ENCODE measurements around the gene CCDC157.

CCDC157 gene

DNA sequence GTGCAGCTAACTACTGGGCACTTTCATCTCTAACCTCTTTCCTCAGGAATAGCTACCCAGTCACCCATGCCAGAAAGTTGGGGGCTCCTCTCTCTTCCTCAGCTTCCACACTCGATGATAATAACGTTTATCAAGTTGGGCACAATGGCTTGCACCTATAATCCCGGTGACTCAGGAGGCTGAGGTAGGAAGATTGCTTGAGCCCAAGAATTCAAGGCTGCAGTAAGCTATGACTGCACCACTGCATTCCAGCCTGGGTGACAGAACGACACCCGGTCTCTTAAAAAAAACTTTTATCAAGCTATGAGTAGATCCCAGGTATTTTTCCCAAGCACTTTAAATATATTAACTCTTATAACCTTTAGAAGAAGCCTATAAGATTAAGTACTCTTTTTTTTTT, 2.2 kb upstream of the CCDC157 start:
- DNase-seq (ENCODE audit: low spot score): no peak

DNA sequence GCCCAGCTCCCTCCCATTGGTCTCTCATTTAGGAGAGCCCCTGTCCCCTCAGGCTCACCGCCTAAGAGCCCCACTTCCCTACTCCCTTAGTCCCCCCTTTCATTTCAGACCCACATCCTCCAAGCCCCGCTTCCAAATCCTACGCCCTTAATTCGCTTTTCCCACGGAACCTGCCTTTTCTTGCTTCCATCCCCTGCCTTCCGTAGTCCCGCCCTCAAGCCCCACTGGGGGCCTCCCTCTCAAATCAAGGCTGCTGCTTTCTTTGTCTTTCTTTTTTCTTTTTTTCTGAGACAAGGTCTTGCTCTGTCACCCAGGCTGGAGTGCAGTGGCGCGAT, 396 bp downstream of the CCDC157 start:
- DNase-seq (ENCODE audit: low spot score): peak; percentile 48

DNA sequence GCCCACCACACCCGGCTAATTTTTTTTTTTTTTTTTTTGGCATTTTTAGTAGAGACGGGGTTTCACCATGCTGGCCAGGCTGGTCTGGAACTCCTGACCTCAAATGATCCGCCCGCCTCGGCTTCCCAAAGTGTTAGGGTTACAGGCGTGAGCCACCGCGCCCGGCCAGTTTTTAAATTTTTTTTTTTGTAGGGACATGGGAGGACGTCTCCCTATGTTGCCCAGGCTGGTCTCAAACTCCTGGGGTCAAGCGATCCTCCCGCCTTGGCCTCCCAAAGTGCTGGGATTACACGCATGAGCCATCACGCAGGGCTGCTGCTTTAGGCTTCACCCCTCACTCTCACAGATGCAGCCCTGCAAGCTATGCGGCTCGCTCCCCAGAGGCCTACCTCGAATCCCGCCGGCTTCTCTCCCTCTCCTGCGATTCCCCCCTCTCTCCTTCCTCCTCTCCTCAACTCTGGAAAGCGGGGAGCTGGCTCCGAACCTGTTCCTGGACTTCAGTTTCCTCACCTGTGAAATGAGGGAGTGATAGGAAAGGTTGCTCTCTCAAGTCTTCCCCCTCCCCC, 926 bp downstream of the CCDC157 start:
- no peak for DNase-seq (ENCODE audit: low spot score)

DNA sequence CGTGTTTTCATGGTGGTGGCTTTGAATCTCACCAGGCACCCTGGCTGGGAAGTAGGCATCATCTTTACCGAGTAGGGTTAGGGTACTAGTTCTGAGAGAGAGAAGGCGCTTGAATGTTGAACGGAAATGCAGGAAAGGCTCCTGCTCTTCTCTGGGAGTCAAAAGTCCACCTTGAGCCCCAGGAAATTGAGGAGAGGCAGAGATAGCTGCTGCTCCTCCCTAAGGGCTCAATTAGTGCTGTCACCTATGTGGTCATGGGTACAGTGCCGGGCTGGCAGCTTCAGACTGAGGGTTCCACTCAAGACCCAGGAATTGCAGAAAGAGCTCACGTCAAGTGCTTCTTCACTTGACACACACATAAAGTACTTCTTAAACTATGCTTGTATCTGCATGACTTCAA, 1.7 kb downstream of the CCDC157 start:
- DNase-seq (ENCODE audit: low spot score): no peak

DNA sequence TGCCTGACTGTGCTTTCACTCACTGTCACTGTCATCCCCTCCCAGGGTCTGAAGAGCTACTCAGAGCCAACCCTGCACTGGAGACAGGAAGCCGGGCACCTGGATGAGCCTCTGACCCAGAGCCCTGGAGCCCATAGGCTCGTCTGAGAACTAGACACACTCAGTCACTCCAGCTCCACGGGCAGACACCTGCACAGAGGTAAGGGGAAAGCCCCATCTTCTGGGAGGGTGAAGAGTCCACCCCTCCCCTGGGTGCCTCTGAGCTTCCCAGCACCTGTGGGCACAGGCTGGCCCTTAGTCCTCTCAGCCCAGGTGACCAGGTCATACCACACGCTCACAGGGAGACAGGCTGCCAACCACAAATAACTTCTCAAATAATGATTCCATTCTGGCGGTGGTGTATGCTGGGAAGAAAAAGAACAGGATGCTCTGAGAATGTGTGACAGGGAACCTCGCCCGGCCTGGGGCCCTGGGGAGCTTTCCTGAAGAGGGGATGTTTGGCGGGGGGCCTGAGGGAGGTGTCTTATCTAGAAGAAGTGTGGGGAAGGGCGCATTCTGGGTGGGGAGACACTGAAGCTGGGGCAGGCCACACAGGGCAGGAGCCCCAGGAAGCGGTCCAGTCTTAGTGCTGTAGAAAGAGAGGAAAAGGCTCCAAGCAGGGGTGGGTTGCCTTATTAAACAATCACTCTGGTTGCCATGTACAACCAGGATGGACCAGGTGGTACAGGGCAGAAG, 5.3 kb downstream of the CCDC157 start:
- DNase-seq (ENCODE audit: low spot score): no peak

DNA sequence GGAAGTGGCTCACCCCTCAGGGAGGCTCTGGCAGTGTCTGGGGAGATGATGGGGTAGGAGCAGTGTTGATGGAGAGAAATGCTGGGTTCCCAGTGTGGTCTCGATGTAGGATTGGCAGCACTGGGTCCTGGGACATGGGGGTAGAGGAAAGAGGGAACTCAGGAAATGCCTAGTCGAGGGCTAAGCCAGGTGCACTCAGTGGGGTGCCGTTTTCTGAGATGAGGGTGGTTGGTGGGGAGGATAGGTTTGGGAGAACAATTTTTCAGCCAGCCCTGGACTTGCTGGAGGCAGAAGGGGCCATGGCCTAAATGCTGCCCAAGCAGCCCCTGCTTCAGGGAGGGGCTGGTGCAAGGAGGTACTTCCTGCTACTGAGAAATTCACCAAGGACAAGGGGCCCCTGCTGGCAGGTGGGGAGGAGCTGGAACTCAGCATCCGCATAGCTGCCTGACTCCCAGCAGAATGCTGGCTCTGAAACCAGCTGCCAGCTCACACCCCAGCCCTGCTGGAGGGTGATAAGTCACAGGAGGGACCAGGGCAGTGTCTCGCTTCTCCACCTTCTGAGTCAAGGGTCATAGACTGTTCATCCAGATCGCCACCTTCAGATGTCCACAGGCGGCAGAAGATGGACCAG, 6.0 kb downstream of the CCDC157 start:
- no peak for DNase-seq (ENCODE audit: low spot score)

DNA sequence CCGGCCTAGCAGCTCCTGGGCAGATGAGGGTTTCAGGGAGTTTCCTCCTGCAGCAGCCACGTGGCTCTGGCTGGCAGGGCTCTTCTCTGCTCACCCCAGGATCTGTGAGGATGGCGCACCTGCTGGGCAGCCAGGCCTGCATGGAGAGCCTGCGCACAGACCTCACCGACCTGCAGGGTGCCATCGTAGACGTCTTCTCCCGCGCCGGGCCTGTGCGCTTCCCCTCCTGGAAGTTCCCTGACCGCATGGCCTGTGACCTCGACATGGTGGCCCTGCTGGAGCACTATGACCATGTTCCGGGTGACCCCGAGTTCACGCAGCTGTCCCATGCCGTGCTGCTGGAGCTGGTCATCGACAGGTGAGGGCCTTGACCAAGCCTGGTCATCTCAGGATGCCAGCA, 9.1 kb downstream of the CCDC157 start:
- DNase-seq (ENCODE audit: low spot score): no peak

DNA sequence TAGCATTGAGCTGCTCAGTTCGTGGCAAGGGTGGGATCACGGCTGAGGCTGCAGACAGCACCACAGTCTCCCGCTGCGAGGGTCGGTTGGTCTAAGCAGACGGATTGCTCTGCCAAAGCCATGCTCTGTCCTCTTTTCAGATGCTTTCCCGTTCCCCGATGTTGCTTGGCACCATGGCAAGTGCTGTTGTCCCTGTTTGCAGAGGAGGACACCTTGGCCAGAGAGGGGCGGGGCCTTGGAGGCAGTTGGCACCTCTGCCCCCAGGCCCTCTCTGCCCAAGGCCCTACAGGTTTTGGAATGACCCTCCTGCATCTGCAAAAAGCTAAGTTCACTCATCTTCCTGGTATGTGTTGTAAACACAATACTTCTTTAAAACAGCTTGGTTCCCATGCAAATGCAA, 11.6 kb downstream of the CCDC157 start:
- no peak for DNase-seq (ENCODE audit: low spot score)

DNA sequence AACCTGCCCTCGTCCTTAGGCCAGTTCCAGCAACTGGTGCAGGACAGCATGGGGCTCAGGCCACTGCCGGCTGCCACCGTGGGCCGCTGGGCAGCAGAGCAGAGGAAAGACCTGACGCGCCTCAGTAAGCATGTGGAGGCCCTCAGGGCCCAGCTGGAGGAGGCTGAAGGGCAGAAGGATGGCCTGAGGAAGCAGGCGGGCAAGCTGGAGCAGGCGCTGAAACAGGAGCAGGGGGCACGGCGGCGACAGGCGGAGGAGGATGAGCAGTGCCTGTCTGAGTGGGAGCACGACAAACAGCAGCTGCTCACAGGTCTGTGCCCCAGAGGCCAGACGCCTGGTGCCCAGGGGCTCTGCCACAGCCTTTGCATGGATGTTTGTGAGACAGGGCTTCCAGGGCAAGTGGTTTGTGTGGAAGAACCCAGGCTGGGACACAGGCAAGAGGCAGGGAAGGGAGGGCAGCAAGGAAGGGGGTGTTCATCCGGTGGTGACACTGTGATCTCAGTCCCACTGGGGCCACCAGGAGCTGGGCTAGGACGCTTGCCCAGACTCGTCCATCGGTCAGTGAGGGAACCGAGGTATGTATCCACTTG, 13.9 kb downstream of the CCDC157 start:
- no peak for DNase-seq (ENCODE audit: low spot score)

DNA sequence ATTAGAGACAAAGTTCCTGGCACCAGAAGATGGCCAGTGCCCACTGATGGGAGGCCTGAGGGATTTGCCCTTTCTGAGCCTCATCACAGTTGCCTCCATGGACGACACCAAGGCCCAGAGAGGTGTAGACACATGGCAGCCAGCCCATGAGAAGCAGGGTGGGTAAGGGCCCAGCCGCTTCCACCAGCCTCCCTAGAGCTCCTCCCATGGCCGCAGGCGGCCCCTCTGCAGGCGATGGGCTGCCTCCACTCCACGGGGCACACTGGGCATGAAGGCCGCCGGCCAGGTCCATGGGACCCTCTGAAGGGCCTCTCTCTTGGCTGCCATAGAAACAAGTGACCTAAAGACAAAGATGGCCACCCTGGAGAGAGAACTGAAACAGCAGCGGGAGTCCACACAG, 14.5 kb downstream of the CCDC157 start:
- DNase-seq (ENCODE audit: low spot score): no peak

DNA sequence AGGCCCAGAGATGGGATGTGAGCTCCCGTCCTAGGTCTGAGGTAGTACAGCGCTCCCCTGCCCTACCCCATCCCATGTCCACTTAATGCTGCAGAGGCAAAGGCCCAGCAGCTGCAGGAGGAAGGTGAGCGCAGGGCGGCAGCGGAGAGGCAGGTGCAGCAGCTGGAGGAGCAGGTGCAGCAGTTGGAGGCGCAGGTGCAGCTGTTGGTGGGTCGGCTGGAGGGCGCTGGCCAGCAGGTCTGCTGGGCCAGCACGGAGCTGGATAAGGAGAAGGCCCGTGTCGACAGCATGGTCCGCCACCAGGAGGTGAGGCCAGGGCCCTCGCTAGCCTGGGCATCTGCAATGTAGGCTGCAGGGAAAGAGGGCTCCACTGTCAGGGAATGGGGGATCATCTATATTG, 15.2 kb downstream of the CCDC157 start:
- DNase-seq (ENCODE audit: low spot score): no peak

DNA sequence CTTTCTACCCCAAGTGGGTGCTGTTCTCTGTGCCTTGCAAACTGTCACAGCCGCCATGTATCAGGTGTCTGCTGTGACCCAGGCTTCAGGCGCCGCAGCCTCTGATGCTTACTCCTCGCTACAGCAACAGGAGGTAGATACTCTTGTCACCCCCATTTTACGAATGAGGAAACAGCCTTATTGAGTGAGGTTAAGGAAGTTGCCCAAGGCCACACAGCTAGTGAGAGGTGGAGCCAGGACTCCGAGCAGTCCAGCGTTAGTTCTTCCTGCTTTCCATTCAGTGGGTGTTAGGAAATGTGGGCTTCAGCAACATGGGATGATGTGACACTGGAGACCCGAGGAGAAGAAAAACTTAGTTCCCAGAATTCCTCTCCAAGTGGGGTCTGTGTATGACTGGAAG, 16.1 kb downstream of the CCDC157 start:
- no peak for DNase-seq (ENCODE audit: low spot score)

DNA sequence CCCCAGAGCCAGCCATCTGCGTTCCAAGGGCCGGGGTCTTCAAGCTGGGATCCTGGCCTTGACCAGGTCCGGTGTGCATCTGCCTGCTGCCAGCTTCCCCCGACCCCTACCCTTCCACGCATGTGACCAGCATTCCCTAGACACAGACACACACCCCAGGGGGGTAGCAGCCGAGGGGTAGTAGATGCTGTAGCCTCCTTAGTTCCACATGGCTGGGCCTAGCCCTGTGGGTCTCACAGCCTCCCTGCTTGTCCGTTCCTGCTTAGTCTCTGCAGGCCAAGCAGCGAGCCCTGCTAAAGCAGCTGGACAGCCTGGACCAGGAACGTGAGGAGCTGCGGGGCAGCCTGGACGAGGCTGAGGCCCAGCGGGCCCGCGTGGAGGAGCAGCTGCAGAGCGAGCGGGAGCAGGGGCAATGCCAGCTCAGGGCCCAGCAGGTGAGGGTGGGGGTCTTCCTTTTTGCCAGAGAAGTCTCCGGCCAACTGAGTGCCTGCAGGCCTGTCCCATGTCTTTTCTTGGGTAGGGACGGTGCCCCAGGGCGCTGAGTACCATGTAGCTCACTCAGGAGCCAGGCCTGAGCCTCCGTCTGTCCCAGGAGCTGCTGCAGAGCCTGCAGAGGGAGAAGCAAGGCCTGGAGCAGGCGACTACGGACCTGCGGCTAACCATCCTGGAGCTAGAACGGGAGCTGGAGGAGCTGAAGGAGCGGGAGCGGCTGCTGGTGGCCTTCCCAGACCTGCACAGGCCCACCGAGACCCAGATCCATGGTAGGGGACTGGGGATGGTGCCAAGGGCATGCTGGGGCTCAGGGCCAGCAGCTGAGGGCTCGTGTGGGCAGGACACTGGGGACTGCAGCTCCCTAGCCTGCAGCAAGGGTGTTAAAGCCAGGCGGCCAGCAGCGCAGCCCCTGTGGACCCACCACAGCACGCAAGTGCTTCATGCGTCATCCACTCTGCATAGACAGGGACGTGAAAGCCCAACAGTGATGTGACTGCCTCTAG, 16.8 kb downstream of the CCDC157 start:
- DNase-seq (ENCODE audit: low spot score): no peak

DNA sequence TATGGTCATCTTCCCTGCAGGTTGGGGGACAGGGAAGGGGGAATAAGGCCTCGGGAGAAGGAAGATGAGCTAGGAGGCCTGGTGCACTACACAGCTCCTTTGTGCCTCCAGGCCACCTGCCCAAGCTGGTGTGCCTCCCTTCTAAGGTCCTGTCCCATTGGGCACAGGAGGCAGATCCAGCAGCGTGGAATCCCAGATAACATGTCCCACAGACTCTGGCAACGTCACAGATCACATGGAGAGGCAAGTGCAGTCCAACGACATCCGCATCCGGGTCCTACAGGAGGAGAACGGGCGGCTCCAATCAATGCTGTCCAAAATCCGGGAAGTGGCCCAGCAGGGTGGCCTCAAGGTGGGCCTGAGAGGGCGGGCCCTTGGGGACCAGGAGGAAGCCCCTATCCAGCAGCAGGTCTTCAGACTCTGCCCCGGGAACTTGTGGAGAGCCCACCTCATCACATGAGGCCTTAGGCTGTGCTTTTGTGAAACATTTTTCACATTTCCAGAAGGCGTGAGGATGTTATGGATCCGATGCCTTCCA, 18.6 kb downstream of the CCDC157 start:
- DNase-seq (ENCODE audit: low spot score): no peak

DNA sequence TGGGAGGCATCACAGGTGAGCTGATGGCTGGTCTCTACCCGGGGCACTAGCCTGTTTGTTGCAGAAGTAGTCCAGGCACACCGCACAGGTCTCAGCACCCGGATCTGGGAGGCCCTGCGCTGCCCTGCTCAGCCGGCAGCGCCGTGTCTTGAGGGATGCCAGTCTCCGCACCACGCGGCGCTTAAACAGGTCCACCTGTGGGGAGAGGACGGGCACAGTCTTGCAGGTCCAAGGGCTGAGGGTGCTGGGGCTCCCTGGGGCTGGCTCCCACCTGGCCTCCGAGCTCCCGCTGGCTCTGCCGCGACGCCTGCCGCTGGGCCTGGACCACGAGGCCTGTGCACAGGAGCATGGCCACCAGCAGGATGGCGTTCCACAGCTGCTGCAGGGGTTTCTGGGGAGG, 23.2 kb downstream of the CCDC157 start:
- no peak for DNase-seq (ENCODE audit: low spot score)

DNA sequence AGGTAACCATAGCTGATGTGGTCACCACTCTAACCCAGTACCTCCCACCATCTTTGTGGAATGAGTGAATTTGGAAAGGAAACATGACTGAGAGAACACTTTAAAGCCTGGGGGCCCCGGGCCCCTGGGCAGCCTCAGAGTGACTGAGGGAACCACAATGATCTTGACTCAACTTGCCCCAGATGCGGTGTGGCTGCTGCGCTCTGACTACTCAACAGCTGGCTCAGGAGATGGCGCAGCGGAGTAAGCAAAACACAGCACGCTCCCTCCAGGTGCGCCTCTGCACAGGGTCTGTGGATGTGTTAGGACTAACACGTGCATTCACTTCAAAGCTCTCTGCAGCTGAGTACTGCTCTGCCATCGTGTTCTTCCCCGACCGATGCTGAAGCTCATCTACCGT, 24.5 kb downstream of the CCDC157 start:
- DNase-seq (ENCODE audit: low spot score): no peak

DNA sequence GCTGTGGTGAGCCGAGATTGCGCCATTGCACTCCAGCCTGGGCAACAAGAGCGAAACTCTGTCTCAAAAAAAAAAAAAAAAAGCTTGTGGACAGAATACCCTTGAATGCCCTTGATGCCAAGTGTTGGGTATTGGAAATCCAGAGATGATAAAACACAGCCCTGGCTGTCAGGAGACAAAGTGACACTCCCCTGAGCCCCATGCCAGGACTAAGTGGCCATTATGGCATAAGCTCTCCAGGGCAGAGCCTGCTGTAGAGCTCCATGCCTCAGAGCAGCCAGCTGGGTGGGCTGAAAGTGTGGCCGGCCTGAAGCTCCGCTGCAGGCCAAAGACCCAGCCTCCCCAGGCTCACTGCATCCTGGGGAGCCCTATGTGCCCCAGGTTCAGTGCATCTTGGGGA, 25.5 kb downstream of the CCDC157 start:
- DNase-seq (ENCODE audit: low spot score): no peak

DNA sequence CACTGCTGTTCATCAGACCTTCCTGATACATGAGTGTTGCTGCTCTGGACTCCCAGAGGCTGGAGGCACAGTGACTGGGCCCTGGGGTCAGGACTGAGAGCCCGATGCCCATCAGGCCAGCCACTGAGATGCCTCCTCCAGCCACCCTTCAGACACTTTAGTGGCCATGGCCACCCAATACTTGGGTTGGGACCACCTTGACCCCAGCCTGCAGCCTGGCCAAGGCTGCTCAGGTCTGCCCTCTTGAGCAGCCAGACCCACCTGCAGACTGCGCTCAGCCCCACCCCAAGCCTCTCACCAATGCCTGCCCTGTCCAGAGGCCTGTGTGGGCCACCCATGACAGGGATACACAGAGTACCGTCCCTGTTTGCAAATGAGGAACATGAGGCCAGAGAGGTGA, 26.3 kb downstream of the CCDC157 start:
- DNase-seq (ENCODE audit: low spot score): no peak

DNA sequence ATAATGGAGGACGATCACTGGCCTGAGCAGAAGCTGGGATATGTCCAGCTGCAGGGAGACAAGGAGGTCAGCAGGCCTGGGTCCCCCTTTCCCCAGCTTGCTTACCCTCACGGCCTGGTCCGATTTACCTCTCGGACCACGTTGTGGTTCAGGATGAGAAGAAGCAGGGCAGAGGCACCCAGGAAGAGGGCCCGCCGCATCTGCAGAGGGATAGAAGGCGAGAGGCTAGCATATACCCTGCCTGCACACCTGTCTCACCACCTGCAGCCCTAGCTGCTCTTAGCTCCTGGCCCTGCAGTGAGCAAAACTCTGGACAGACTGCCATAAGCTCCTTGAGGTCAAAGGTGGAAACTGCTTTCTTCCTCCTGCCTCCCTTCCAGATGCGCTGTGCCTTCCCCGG, 29.1 kb downstream of the CCDC157 start:
- DNase-seq (ENCODE audit: low spot score): no peak

DNA sequence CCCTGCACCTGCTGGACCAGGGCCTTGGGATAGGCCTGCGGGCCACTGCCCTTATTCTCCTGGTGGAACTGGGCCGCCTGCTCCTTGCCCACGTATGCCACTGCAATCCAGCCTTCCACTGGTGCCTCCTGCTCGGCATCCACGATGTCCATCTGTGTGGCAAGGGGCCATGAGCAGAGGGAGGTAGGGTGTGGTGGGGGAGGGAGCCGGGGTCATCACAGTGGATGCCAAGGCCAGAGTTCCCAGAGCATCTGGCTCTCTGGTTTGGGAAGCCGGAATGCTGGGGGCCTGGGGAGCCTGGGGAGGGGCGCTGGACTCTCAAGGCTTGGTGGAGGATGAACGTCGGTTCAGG, 29.8 kb downstream of the CCDC157 start:
- DNase-seq (ENCODE audit: low spot score): no peak

DNA sequence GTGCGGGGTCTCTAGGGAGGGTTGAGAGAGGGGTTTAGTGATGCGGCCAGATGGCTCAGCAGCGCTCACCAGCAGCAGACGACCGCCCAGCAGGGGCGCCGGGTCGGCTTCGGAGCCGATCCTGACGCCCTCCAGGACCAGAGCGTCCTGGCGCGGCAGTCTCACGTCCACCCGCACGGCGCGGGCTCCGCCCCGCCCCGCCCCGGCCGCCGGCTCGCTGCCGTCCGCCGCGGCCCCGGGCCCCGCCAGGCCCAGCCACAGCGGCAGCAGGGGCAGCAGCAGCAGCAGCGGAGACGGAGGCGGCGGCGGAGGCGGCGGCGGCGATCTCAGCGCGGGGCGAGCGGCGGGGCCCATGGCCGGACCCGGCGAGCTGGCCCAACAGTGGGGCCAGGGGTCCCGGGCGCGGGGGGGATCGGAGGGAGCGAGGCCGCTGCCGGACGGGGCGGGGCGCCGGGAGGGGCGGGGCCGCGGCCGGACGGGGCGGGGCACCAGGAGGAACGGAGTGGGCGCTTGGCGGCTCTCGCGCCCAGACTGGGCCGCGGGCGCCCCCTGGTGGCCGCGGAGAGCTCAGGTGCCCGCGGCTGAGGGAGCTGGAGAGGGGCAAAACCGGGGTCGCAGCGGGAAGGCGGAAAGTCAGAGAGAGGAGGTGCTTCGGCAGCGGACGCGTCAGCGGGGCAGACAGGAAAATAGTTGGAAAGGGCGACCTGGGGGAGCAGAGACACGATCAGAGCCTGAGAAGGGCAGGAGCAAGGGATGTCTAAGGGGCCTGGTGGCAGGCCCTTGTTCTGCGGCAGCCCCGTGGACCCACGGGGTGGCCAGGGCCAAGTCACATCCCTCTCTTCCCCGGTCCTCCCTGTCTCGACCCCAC, 30.4 kb downstream of the CCDC157 start, which contains the start of gene RNF215:
RNF215 (minus strand) TSS at position 452 of the 868 bp plus-strand sequence; CDS start at position 354, 98 bp downstream.
- DNase-seq (ENCODE audit: low spot score): peak; percentile 89

Data from COLO829 (cell line).